GM12878 (cell line): ENCODE results near the gene GAB1.

Source experiments
- BCL3 ChIP-seq: IDR thresholded peaks from 2 replicates; pipeline ENCODE4 v1.6.1; 2011; ENCODE audit warnings: borderline replicate concordance, low read depth, mild to moderate bottlenecking, moderate library complexity, low read length; ENCODE audit not compliant: insufficient read depth, poor library complexity, severe bottlenecking
- CHD4 ChIP-seq: fragments of 200-600 bp; sonication (generic); IDR thresholded peaks from 2 replicates; pipeline ENCODE4 v1.6.1; 2016; ENCODE audit warnings: mild to moderate bottlenecking
- CTCF ChIP-seq, 3 experiments: IDR thresholded peaks in 2 of 3; conservative IDR thresholded peaks in 1 of 3; 2 replicates each; pipeline ENCODE4 v1.5.1; 2011; ENCODE audit warnings: low read depth in 3 of 3, low read length in 3 of 3, mild to moderate bottlenecking in 3 of 3, control low read depth in 2 of 3, moderate library complexity in 2 of 3, inconsistent platforms in 1 of 3, mixed read lengths in 1 of 3; ENCODE audit not compliant: control insufficient read depth in 2 of 3, insufficient read depth in 1 of 3; ENCODE audit errors: extremely low read depth in 1 of 3
- KDM1A ChIP-seq: fragments of 200-600 bp; sonication (generic); IDR thresholded peaks from 2 replicates; pipeline ENCODE4 v1.6.1; 2016; ENCODE audit warnings: borderline replicate concordance
- POLR2A ChIP-seq: IDR thresholded peaks from 2 replicates; pipeline ENCODE4 v1.6.1; 2011; ENCODE audit warnings: low read depth, mild to moderate bottlenecking, low read length
- POLR2AphosphoS5 ChIP-seq: IDR thresholded peaks from 2 replicates; pipeline ENCODE4 v1.6.1; 2011; ENCODE audit warnings: mild to moderate bottlenecking, low read length, inconsistent platforms
- RAD21 ChIP-seq: IDR thresholded peaks from 2 replicates; pipeline ENCODE4 v1.6.1; 2011; ENCODE audit warnings: mild to moderate bottlenecking, low read depth, low read length, moderate library complexity; ENCODE audit not compliant: insufficient read depth
- SRF ChIP-seq, 2 experiments: IDR thresholded peaks; 2 replicates each; pipeline ENCODE4 v1.6.1; 2011; ENCODE audit warnings: low read depth in 2 of 2, low read length in 2 of 2, mild to moderate bottlenecking in 1 of 2, moderate library complexity in 1 of 2
- WRNIP1 ChIP-seq: IDR thresholded peaks from 2 replicates; pipeline ENCODE4 v1.6.1; 2011; ENCODE audit warnings: low read depth, low read length, improper control_type of control experiment, borderline replicate concordance
- YBX1 ChIP-seq: fragments of 450-650 bp; IDR thresholded peaks from 2 replicates; pipeline ENCODE4 v1.6.1; 2016; ENCODE audit warnings: antibody characterized with exemption
- YY1 ChIP-seq: IDR thresholded peaks from 2 replicates; pipeline ENCODE4 v1.6.1; 2011; ENCODE audit warnings: low read depth, mild to moderate bottlenecking, low read length
- ZNF24 ChIP-seq: fragments of 450-650 bp; IDR thresholded peaks from 2 replicates; pipeline ENCODE4 v1.6.1; 2017; ENCODE audit warnings: antibody characterized with exemption, mild to moderate bottlenecking
- ZNF687 ChIP-seq: fragments of 450-650 bp; IDR thresholded peaks from 2 replicates; pipeline ENCODE4 v1.6.1; 2017; ENCODE audit warnings: mild to moderate bottlenecking, moderate library complexity

- no peak for TF ChIP-seq CHD4
- TF ChIP-seq POLR2AphosphoS5, result no peak
- no peak for TF ChIP-seq ZNF687
- TF ChIP-seq YBX1, result no peak
- TF ChIP-seq CTCF (IDR thresholded peaks at IDR 0.05 in 2 of 3, conservative IDR thresholded peaks at IDR 0.05 in 1 of 3; ENCODE audit: control insufficient read depth in 2 of 3, extremely low read depth in 1 of 3, insufficient read depth in 1 of 3, low read depth in 3 of 3, low read length in 3 of 3), result no peak
- TF ChIP-seq YY1, result no peak
- no peak for TF ChIP-seq RAD21
- no peak for TF ChIP-seq KDM1A
- TF ChIP-seq POLR2A, result no peak
- no peak for TF ChIP-seq ZNF24
- TF ChIP-seq BCL3, result no peak
- no peak for TF ChIP-seq WRNIP1
- TF ChIP-seq SRF (IDR thresholded peaks at IDR 0.05; ENCODE audit: low read depth in 2 of 2, low read length in 2 of 2), result no peak
These were observed 161.3 kb downstream of the GAB1 start for GRCh38 chr4:143498021-143498420.
